Liver (tissue), 3 donors: Measurements from ENCODE around the gene ZSCAN30.

ENCODE experiments used
- GABPA ChIP-seq, 2 donors: IDR thresholded peaks in 1 of 2; conservative IDR thresholded peaks in 1 of 2; 2 replicates each; pipeline ENCODE4 v1.6.1; 2016; ENCODE audit warnings: antibody characterized with exemption in 2 of 2, mild to moderate bottlenecking in 1 of 2, moderate library complexity in 1 of 2
- HNF4G ChIP-seq: IDR thresholded peaks from 2 replicates; pipeline ENCODE4 v1.6.1; 2016; ENCODE audit warnings: antibody characterized with exemption
- JUND ChIP-seq, 2 donors: IDR thresholded peaks; 2 replicates each; pipeline ENCODE4 v1.6.1; 2016; ENCODE audit warnings: antibody characterized with exemption in 2 of 2
- RAD21 ChIP-seq, 2 donors: IDR thresholded peaks; 2 replicates each; pipeline ENCODE4 v1.6.1; 2016; ENCODE audit warnings: antibody characterized with exemption in 2 of 2, mild to moderate bottlenecking in 2 of 2
- TAF1 ChIP-seq: conservative IDR thresholded peaks from 2 replicates; pipeline ENCODE4 v1.6.1; 2016; ENCODE audit warnings: antibody characterized with exemption, mild to moderate bottlenecking
- TF ChIP-seq, protein P1 (sequence below): IDR thresholded peaks from 2 replicates; pipeline ENCODE4 v1.6.1; 2016; ENCODE audit warnings: antibody characterized with exemption, mild to moderate bottlenecking
- TF ChIP-seq, protein P2 (sequence below): fragments of 150-350 bp; IDR thresholded peaks from 2 replicates; pipeline ENCODE4 v1.5.1; 2017; ENCODE audit warnings: improper control_type of control experiment, low read depth, low read length; ENCODE audit not compliant: missing input control
- TF ChIP-seq, protein P3 (sequence below): IDR thresholded peaks from 2 replicates; pipeline ENCODE4 v1.6.1; 2016; ENCODE audit warnings: antibody characterized with exemption
- donor health status: healthy.
- donor health status: healthy.

DNA sequence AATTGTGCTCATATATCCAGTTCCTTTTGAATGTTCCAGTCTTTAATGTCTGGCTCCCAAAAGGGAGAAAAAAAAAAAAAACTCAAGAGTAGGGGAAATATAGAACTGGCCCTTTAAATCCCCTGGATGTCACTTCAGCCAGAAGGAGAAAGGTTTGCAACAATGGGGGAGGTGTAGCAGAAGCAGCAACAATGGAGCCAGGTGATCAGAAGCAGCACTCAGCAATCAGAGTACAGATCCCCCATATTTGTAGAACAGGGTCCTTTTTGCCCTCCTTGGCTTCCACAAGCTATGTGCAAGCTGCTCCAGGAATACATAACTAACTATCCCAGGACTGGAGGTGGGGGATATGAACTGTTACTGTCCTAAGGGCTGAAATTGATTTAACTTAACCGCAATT, 75.0 kb downstream of the ZSCAN30 start:
- TF ChIP-seq TAF1 = no peak
- TF ChIP-seq, protein P1, sequence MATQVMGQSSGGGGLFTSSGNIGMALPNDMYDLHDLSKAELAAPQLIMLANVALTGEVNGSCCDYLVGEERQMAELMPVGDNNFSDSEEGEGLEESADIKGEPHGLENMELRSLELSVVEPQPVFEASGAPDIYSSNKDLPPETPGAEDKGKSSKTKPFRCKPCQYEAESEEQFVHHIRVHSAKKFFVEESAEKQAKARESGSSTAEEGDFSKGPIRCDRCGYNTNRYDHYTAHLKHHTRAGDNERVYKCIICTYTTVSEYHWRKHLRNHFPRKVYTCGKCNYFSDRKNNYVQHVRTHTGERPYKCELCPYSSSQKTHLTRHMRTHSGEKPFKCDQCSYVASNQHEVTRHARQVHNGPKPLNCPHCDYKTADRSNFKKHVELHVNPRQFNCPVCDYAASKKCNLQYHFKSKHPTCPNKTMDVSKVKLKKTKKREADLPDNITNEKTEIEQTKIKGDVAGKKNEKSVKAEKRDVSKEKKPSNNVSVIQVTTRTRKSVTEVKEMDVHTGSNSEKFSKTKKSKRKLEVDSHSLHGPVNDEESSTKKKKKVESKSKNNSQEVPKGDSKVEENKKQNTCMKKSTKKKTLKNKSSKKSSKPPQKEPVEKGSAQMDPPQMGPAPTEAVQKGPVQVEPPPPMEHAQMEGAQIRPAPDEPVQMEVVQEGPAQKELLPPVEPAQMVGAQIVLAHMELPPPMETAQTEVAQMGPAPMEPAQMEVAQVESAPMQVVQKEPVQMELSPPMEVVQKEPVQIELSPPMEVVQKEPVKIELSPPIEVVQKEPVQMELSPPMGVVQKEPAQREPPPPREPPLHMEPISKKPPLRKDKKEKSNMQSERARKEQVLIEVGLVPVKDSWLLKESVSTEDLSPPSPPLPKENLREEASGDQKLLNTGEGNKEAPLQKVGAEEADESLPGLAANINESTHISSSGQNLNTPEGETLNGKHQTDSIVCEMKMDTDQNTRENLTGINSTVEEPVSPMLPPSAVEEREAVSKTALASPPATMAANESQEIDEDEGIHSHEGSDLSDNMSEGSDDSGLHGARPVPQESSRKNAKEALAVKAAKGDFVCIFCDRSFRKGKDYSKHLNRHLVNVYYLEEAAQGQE = no peak
- TF ChIP-seq, protein P2, sequence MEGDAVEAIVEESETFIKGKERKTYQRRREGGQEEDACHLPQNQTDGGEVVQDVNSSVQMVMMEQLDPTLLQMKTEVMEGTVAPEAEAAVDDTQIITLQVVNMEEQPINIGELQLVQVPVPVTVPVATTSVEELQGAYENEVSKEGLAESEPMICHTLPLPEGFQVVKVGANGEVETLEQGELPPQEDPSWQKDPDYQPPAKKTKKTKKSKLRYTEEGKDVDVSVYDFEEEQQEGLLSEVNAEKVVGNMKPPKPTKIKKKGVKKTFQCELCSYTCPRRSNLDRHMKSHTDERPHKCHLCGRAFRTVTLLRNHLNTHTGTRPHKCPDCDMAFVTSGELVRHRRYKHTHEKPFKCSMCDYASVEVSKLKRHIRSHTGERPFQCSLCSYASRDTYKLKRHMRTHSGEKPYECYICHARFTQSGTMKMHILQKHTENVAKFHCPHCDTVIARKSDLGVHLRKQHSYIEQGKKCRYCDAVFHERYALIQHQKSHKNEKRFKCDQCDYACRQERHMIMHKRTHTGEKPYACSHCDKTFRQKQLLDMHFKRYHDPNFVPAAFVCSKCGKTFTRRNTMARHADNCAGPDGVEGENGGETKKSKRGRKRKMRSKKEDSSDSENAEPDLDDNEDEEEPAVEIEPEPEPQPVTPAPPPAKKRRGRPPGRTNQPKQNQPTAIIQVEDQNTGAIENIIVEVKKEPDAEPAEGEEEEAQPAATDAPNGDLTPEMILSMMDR = no peak
- TF ChIP-seq, protein P3, sequence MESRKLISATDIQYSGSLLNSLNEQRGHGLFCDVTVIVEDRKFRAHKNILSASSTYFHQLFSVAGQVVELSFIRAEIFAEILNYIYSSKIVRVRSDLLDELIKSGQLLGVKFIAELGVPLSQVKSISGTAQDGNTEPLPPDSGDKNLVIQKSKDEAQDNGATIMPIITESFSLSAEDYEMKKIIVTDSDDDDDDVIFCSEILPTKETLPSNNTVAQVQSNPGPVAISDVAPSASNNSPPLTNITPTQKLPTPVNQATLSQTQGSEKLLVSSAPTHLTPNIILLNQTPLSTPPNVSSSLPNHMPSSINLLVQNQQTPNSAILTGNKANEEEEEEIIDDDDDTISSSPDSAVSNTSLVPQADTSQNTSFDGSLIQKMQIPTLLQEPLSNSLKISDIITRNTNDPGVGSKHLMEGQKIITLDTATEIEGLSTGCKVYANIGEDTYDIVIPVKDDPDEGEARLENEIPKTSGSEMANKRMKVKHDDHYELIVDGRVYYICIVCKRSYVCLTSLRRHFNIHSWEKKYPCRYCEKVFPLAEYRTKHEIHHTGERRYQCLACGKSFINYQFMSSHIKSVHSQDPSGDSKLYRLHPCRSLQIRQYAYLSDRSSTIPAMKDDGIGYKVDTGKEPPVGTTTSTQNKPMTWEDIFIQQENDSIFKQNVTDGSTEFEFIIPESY = no peak
- TF ChIP-seq GABPA (IDR thresholded peaks at IDR 0.05 in 1 of 2, conservative IDR thresholded peaks at IDR 0.05 in 1 of 2) = no peak
- no peak for TF ChIP-seq RAD21 (IDR thresholded peaks at IDR 0.05)
- TF ChIP-seq JUND (IDR thresholded peaks at IDR 0.05) = no peak
- no peak for TF ChIP-seq HNF4G
